ENCODE results near the gene EPHB1.

EPHB1 gene

GRCh38 chr3:135292162-135292561 is 497.1 kb downstream of the EPHB1 start:
- H3K36me3 Mint-ChIP-seq = no peaks in the 10 kb centered on the region
- H3K4me1 Mint-ChIP-seq = no peaks in the 10 kb centered on the region
- DNase-seq (ENCODE audit: low spot score in 2 of 2) (no peak), ATAC-seq (ENCODE audit: low read depth) (no peak)
- no peak overlapping the region for H3K4me3 Mint-ChIP-seq
- no peaks in the 10 kb centered on the region for H3K27me3 Mint-ChIP-seq
- no peak overlapping the region for H3K27ac Mint-ChIP-seq
- peaks cover 4% of the 10 kb centered on the region for H3K9me3 Mint-ChIP-seq

GRCh38 chr3:135301670-135302069 is 506.6 kb downstream of the EPHB1 start:
- DNase-seq (ENCODE audit: low spot score in 2 of 2) (no peak), ATAC-seq (ENCODE audit: low read depth) (no peak)
- Mint-ChIP-seq H3K36me3 (no peaks in the 10 kb centered on the region), H3K27me3 (peaks cover 5% of the 10 kb centered on the region), H3K4me3 (no peak overlapping the region), H3K4me1 (no peaks in the 10 kb centered on the region), H3K27ac (no peak overlapping the region), H3K9me3 (peaks cover 3% of the 10 kb centered on the region)

GRCh38 chr3:135304378-135304777 is 509.3 kb downstream of the EPHB1 start:
- Mint-ChIP-seq H3K4me3 (no peak overlapping the region), H3K36me3 (no peaks in the 10 kb centered on the region), H3K9me3 (peaks cover 3% of the 10 kb centered on the region), H3K27me3 (peaks cover 5% of the 10 kb centered on the region), H3K27ac (no peak overlapping the region), H3K4me1 (no peaks in the 10 kb centered on the region)
- ATAC-seq (ENCODE audit: low read depth) = no peak
- no peak for DNase-seq (ENCODE audit: low spot score in 2 of 2)
